ENCODE measurements around the gene SND1. TPM values are rescaled to one million over a fixed set of nuclear protein-coding genes. Genes with fewer than 3 reads are reported as not detected.

Gene SND1
- total RNA-seq, 1 experiment from 2014 or later, result 218 TPM

GRCh38 chr7:128108641-128109423 lies 456.8 kb downstream of the SND1 start:
- no peak for TF ChIP-seq CTCF (conservative IDR thresholded peaks at IDR 0.05)
- Histone ChIP-seq H2AK5ac (ENCODE audit: insufficient read length, low read length) (no peak overlapping the region), H3K9me3 (ENCODE audit: control insufficient read depth, low read depth, low read length) (no peaks in the 10 kb centered on the region), H3K14ac (ENCODE audit: insufficient read depth, low read length) (no peak overlapping the region), H3K79me1 (ENCODE audit: insufficient read depth, low read depth, low read length, poor library complexity, severe bottlenecking) (no peaks in the 10 kb centered on the region), H2BK20ac (ENCODE audit: low read depth, low read length, poor library complexity, severe bottlenecking) (no peak overlapping the region), H3K27me3 (ENCODE audit: insufficient read depth, low read length) (peaks cover 4% of the 10 kb centered on the region; the same call in 1 of the 2 replicates), H2BK12ac (ENCODE audit: insufficient read length, low read depth, low read length) (no peak overlapping the region), H4K20me1 (ENCODE audit: control insufficient read depth, insufficient read depth, insufficient read length) (no peaks in the 10 kb centered on the region), H4K8ac (replicated peaks; ENCODE audit: insufficient read length, low read depth, low read length) (no peak overlapping the region), H4K91ac (ENCODE audit: insufficient read length, low read depth, low read length) (no peak overlapping the region), H3K56ac (ENCODE audit: insufficient read length, low read depth, low read length) (no peak overlapping the region), H3K23me2 (ENCODE audit: insufficient read length, low read depth, low read length, poor library complexity, severe bottlenecking) (peaks cover 7% of the 10 kb centered on the region), H3K23ac (ENCODE audit: insufficient read length, low read depth, low read length) (no peak overlapping the region), H3K27ac (ENCODE audit: insufficient read length, low read depth, low read length) (no peak overlapping the region), H3K18ac (ENCODE audit: insufficient read length, low read depth, low read length) (no peak overlapping the region), H2AFZ (ENCODE audit: low read length) (no peak overlapping the region), H2BK120ac (ENCODE audit: low read depth, low read length, poor library complexity, severe bottlenecking) (no peak overlapping the region), H2BK5ac (ENCODE audit: insufficient read length, low read length) (no peak overlapping the region), H3K4me1 (ENCODE audit: insufficient read depth, low read length) (peaks cover 2% of the 10 kb centered on the region; the same call in 1 of the 2 replicates), H3T11ph (ENCODE audit: low read length) (no peak overlapping the region), H3K79me2 (ENCODE audit: insufficient read depth, low read length) (no peaks in the 10 kb centered on the region), H3K4ac (ENCODE audit: low read depth, low read length) (no peak overlapping the region), H4K5ac (ENCODE audit: insufficient read length, low read depth, low read length) (no peak overlapping the region), H2BK15ac (ENCODE audit: low read depth, low read length) (no peak overlapping the region), H3K4me2 (ENCODE audit: insufficient read depth, insufficient read length, low read length) (no peak overlapping the region), H3K9ac (ENCODE audit: extremely low read depth, insufficient read length, low read length) (no peak overlapping the region)
- H3K27me3 Mint-ChIP-seq (ENCODE audit: low read depth), result peaks cover 80% of the 10 kb centered on the region
- peaks cover 3 to 4% of the 10 kb centered on the region in 2 experiments for H3K4me1 Mint-ChIP-seq
- no peak overlapping the region for H3K27ac Mint-ChIP-seq
- H3K9me3 Mint-ChIP-seq, result no peaks in the 10 kb centered on the region; a peak in 2 of 5 replicates
- no CpG with 5 or more reads among the region's 11 CpGs for WGBS (ENCODE audit: extremely low coverage, insufficient read length, low lambda C conversion rate)
- H3K36me3 Mint-ChIP-seq (ENCODE audit: insufficient read depth in 1 of 3, low read depth in 3 of 3), result peaks cover 0 to 2% (median 0%) of the 10 kb centered on the region in 3 experiments; a peak in 1 of 7 replicates
- H3K4me3 Mint-ChIP-seq, result no peak overlapping the region
- no peak for DNase-seq

Measured in H9 (cell line).